Measurements from ENCODE around the gene KPNA2.
A peak's percentile ranks its signal among the peaks of the same experiment; 100 is the strongest.
"Not testable (repeated sequence)": the region's sequence is repeated elsewhere in the genome, so short reads cannot be mapped to it uniquely, and the experiment has no call there.

Gene KPNA2

GRCh38 chr17:68060336-68060735, 24.8 kb downstream of the KPNA2 start:
- H3K27me3 ChIP-seq (ENCODE audit: insufficient read depth, poor library complexity, severe bottlenecking) = no peaks in the 10 kb centered on the region
- ATAC-seq (ENCODE audit: low read depth) = no peak
- no peaks in the 10 kb centered on the region for H3K36me3 ChIP-seq (ENCODE audit: low read depth)
- no peak overlapping the region for H3K4me3 ChIP-seq (ENCODE audit: severe bottlenecking)
- no peak overlapping the region for H3K27ac ChIP-seq (ENCODE audit: poor library complexity, severe bottlenecking)
- no peaks in the 10 kb centered on the region for H3K9me3 ChIP-seq (ENCODE audit: severe bottlenecking)
- no peak for TF ChIP-seq CTCF (IDR thresholded peaks at IDR 0.05; ENCODE audit: poor library complexity, severe bottlenecking)
- DNase-seq (ENCODE audit: low spot score) = no peak
- no peaks in the 10 kb centered on the region for H3K4me1 ChIP-seq (ENCODE audit: insufficient read depth, poor library complexity, severe bottlenecking)

GRCh38 chr17:68061512-68062313, 26.2 kb downstream of the KPNA2 start:
- Histone ChIP-seq H3K27ac (ENCODE audit: poor library complexity, severe bottlenecking) (no peak overlapping the region), H3K27me3 (ENCODE audit: insufficient read depth, poor library complexity, severe bottlenecking) (no peaks in the 10 kb centered on the region), H3K9me3 (ENCODE audit: severe bottlenecking) (no peaks in the 10 kb centered on the region), H3K4me3 (ENCODE audit: severe bottlenecking) (no peak overlapping the region), H3K36me3 (ENCODE audit: low read depth) (no peaks in the 10 kb centered on the region), H3K4me1 (ENCODE audit: insufficient read depth, poor library complexity, severe bottlenecking) (no peaks in the 10 kb centered on the region)
- no peak for TF ChIP-seq CTCF (IDR thresholded peaks at IDR 0.05; ENCODE audit: poor library complexity, severe bottlenecking)
- DNase-seq (ENCODE audit: low spot score) (peak; percentile 27), ATAC-seq (ENCODE audit: low read depth) (no peak)

- not testable (repeated sequence) for H3K36me3 ChIP-seq (ENCODE audit: low read depth); H3K9me3 ChIP-seq (ENCODE audit: severe bottlenecking); H3K27ac ChIP-seq (ENCODE audit: poor library complexity, severe bottlenecking); H3K4me1 ChIP-seq (ENCODE audit: insufficient read depth, poor library complexity, severe bottlenecking); H3K27me3 ChIP-seq (ENCODE audit: insufficient read depth, poor library complexity, severe bottlenecking); H3K4me3 ChIP-seq (ENCODE audit: severe bottlenecking); ATAC-seq (ENCODE audit: low read depth); DNase-seq (ENCODE audit: low spot score)
Measured at GRCh38 chr17:68065366-68065765, 29.8 kb downstream of the KPNA2 start.

- not testable (repeated sequence) for H3K4me3 ChIP-seq (ENCODE audit: severe bottlenecking); H3K27me3 ChIP-seq (ENCODE audit: insufficient read depth, poor library complexity, severe bottlenecking); ATAC-seq (ENCODE audit: low read depth); H3K36me3 ChIP-seq (ENCODE audit: low read depth); H3K4me1 ChIP-seq (ENCODE audit: insufficient read depth, poor library complexity, severe bottlenecking); DNase-seq (ENCODE audit: low spot score); H3K9me3 ChIP-seq (ENCODE audit: severe bottlenecking); H3K27ac ChIP-seq (ENCODE audit: poor library complexity, severe bottlenecking)
Measured at GRCh38 chr17:68068512-68068911, 33.0 kb downstream of the KPNA2 start.

GRCh38 chr17:68070582-68071444, 35.3 kb downstream of the KPNA2 start:
- not testable (repeated sequence) for H3K27me3 ChIP-seq (ENCODE audit: insufficient read depth, poor library complexity, severe bottlenecking)
- peak; percentile 3 for DNase-seq (ENCODE audit: low spot score)

GRCh38 chr17:68074279-68074678, 38.7 kb downstream of the KPNA2 start:
- Histone ChIP-seq H3K27ac (ENCODE audit: poor library complexity, severe bottlenecking) (no peak overlapping the region), H3K4me1 (ENCODE audit: insufficient read depth, poor library complexity, severe bottlenecking) (no peaks in the 10 kb centered on the region), H3K36me3 (ENCODE audit: low read depth) (no peaks in the 10 kb centered on the region), H3K4me3 (ENCODE audit: severe bottlenecking) (no peak overlapping the region), H3K27me3 (ENCODE audit: insufficient read depth, poor library complexity, severe bottlenecking) (no peaks in the 10 kb centered on the region), H3K9me3 (ENCODE audit: severe bottlenecking) (no peaks in the 10 kb centered on the region)
- no peak for DNase-seq (ENCODE audit: low spot score)
- TF ChIP-seq CTCF (IDR thresholded peaks at IDR 0.05; ENCODE audit: poor library complexity, severe bottlenecking) = no peak
- no peak for ATAC-seq (ENCODE audit: low read depth)

More at GRCh38 chr17:68070582-68071444, 35.3 kb downstream of the KPNA2 start:
- not testable (repeated sequence) for H3K36me3 ChIP-seq (ENCODE audit: low read depth); H3K4me3 ChIP-seq (ENCODE audit: severe bottlenecking); H3K9me3 ChIP-seq (ENCODE audit: severe bottlenecking); ATAC-seq (ENCODE audit: low read depth); H3K4me1 ChIP-seq (ENCODE audit: insufficient read depth, poor library complexity, severe bottlenecking); H3K27ac ChIP-seq (ENCODE audit: poor library complexity, severe bottlenecking)

GRCh38 chr17:68075953-68076607, 40.5 kb downstream of the KPNA2 start:
- ATAC-seq (ENCODE audit: low read depth); H3K27me3 ChIP-seq (ENCODE audit: insufficient read depth, poor library complexity, severe bottlenecking); H3K36me3 ChIP-seq (ENCODE audit: low read depth); H3K27ac ChIP-seq (ENCODE audit: poor library complexity, severe bottlenecking); H3K9me3 ChIP-seq (ENCODE audit: severe bottlenecking); DNase-seq (ENCODE audit: low spot score); H3K4me3 ChIP-seq (ENCODE audit: severe bottlenecking); H3K4me1 ChIP-seq (ENCODE audit: insufficient read depth, poor library complexity, severe bottlenecking): not testable (repeated sequence)

- not testable (repeated sequence) for H3K27me3 ChIP-seq (ENCODE audit: insufficient read depth, poor library complexity, severe bottlenecking); H3K27ac ChIP-seq (ENCODE audit: poor library complexity, severe bottlenecking); H3K36me3 ChIP-seq (ENCODE audit: low read depth); H3K9me3 ChIP-seq (ENCODE audit: severe bottlenecking); H3K4me1 ChIP-seq (ENCODE audit: insufficient read depth, poor library complexity, severe bottlenecking); H3K4me3 ChIP-seq (ENCODE audit: severe bottlenecking); DNase-seq (ENCODE audit: low spot score); ATAC-seq (ENCODE audit: low read depth)
Measured at GRCh38 chr17:68077498-68077897, 42.0 kb downstream of the KPNA2 start.
